Ovary (tissue), 3 donors: ENCODE results near the gene RSRC1.

Experiments used
- POLR2A ChIP-seq: fragments of 450-650 bp; IDR thresholded peaks from one replicate; pipeline ENCODE4 v1.6.1; 2017; ENCODE audit warnings: antibody characterized with exemption, mild to moderate bottlenecking, moderate library complexity
- TF ChIP-seq, protein P1 (sequence below), 3 donors: fragments of 450-650 bp in 2 of 3; fragments of 200-600 bp in 1 of 3; IDR thresholded peaks; one replicate each; pipeline versions ENCODE4 v1.5.1 to v1.8.0; 2016 to 2022; ENCODE audit warnings: antibody characterized with exemption in 3 of 3, mild to moderate bottlenecking in 1 of 3
- donor health status: DM: no; HTN: no; CAD: no.

DNA sequence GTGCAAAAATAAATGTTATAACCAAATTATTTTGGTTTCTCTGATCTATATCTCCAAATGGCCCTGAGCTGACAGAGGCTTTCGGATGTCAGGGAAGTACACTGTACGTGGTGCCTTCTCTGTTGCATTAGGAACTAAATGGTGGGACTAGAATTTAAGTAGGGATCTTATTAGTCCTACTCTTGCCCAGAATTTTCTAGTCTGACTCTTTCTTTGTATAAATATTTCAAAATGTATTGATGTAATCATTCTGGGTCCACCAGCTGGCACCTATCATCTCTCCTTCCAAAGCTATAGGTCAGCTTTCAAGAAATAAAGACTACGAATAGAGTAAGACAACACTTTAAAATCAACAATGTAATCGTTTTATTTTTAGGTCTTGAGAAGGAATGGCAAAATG, 438.8 kb downstream of the RSRC1 start:
- TF ChIP-seq, protein P1, sequence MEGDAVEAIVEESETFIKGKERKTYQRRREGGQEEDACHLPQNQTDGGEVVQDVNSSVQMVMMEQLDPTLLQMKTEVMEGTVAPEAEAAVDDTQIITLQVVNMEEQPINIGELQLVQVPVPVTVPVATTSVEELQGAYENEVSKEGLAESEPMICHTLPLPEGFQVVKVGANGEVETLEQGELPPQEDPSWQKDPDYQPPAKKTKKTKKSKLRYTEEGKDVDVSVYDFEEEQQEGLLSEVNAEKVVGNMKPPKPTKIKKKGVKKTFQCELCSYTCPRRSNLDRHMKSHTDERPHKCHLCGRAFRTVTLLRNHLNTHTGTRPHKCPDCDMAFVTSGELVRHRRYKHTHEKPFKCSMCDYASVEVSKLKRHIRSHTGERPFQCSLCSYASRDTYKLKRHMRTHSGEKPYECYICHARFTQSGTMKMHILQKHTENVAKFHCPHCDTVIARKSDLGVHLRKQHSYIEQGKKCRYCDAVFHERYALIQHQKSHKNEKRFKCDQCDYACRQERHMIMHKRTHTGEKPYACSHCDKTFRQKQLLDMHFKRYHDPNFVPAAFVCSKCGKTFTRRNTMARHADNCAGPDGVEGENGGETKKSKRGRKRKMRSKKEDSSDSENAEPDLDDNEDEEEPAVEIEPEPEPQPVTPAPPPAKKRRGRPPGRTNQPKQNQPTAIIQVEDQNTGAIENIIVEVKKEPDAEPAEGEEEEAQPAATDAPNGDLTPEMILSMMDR (IDR thresholded peaks at IDR 0.05) = no peak
- TF ChIP-seq POLR2A = no peak
